HG02981 (cell line): ENCODE data around the gene RPS6KB2.
"Not testable (repeated sequence)": the region's sequence is repeated elsewhere in the genome, so short reads cannot be mapped to it uniquely, and the experiment has no call there.

Source experiments
- ATAC-seq: cut with Tn5 transposase; IDR thresholded peaks from one replicate; pipeline ENCODE4 v1.9.1; 2021; ENCODE audit warnings: mild to moderate bottlenecking, moderate library complexity; ENCODE audit not compliant: unreplicated experiment

The RPS6KB2 gene

GRCh38 chr11:67465189-67465510 lies 36.9 kb downstream of the RPS6KB2 start:
- no peak for ATAC-seq

GRCh38 chr11:67465530-67465929 lies 37.2 kb downstream of the RPS6KB2 start:
- not testable (repeated sequence) for ATAC-seq

- ATAC-seq = no peak
Observed at GRCh38 chr11:67466367-67466766, 38.1 kb downstream of the RPS6KB2 start.

- no peak for ATAC-seq
Observed at GRCh38 chr11:67466962-67467771, 38.9 kb downstream of the RPS6KB2 start.

DNA sequence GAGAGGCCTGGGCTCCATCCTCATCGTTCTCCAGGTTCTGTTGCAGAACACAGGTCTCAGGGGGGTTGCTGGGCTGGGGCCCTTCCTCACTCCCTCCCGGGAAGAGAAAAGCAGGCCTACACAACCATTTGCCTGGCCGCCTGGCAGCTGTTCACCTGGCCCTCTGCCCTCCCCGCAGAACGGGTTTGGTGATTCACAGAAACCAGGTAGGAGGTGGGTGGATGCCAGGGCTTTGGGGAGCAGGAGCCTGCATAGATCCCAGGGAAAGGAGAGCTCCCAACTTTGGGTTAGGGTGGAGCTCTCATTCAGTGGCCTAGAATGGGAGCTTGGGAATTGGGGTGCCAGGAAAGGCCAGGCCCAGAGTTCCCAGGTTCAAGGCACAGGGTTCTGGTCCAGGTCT lies 39.8 kb downstream of the RPS6KB2 start:
- ATAC-seq = no peak

DNA sequence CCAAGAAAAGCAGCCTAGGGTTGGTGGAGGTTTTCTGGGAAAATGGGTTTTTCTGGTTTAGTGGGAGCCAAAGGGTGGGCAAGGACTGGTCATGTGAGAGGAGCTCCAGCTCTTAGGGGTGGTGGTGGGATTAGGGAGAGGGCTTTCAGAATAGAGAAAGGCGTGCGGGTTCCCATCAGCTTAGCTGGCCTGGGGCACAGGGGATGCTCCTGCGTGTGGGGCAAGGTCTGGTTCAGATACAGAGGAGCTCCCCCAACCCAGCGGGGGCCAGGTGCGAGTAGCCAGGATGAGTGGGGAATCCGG lies 40.1 kb downstream of the RPS6KB2 start:
- no peak for ATAC-seq

GRCh38 chr11:67468759-67469507 lies 40.6 kb downstream of the RPS6KB2 start, which contains the start of gene TMEM134:
Gene TMEM134 (minus strand): TSS chr11:67469251. CDS start chr11:67469192, 59 bp downstream.
- ATAC-seq = peak; percentile 80

GRCh38 chr11:67469508-67469811 lies 41.2 kb downstream of the RPS6KB2 start:
- no peak for ATAC-seq

DNA sequence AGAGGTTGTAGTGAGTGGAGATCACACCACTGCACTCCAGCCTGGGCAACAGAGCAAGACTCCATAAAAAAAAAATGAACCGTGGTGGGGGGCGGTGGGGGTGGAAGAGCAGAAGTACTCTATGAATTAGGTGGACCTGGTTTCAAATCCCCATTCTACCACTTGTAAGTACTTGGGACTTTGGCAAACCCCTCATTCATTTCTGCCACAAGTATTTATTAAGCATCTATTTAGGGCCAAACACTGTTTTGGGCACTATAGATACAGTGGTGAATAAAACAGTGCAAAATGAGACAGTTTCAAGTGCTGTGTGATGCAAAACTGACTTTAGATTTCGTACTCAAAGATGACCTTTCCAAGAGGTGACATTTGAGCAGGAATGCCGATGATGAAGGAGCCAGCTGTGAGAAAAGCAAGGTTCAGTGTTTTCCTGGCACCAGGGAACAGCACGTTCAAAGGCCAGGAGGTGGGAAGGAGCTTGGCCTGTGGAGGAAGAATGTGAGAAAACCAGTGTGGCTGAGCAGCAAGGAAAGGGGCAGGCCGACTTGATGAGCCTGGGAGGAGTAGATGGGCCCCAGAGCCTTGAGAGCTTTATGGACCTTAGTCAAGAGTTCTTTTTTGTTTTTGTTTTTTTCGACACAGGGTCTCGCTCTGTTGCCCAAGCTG lies 42.2 kb downstream of the RPS6KB2 start:
- no peak for ATAC-seq

DNA sequence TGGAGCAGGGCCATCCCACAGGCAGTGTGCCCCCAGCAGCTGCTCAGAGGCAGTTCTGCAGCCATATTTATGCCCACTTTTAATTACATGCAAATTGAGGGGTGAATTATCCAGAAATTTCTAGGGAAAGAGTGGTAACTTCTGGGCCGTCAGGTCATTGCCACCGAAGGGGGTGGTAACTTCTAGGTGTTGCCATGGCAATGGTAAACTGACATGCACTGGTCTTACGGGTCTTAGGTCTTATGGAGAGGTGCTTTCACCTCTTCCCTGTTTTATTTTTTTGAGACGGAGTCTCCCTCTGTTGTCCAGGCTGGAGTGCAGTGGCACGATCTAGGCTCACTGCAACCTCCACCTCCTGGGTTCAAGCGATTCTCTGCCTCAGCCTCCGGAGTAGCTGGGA lies 44.6 kb downstream of the RPS6KB2 start:
- no peak for ATAC-seq

- ATAC-seq = not testable (repeated sequence)
Observed at GRCh38 chr11:67476692-67477091, 48.4 kb downstream of the RPS6KB2 start.

GRCh38 chr11:67477344-67478050 lies 49.2 kb downstream of the RPS6KB2 start:
- not testable (repeated sequence) for ATAC-seq

DNA sequence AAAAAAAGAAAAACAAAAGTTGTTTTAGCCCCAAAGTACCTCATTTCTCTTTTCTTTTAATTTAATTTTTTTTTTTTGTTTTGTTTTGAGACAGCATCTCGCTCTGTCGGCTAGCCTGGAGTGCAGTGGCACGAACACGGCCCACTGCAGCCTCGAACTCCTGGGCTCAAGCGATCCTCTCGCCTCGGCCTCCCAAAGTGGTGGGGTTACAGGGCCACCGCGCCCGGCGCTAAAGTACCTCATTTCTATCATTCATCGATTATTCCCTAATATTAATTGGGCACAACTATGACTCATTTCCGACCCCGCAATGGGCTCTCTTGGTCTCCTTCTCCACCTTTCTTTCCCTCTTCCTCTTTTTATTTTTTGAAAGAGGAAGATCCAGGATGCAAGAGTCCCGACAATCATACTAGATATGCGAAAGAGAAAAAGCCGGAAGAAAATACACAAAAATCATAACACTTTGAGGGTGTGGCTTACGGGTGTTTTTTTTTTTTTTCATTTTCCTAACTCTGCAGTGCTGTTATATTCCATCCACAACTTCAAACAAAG lies 54.1 kb downstream of the RPS6KB2 start:
- no peak for ATAC-seq

GRCh38 chr11:67482827-67483798 lies 54.8 kb downstream of the RPS6KB2 start, which contains the start of gene AIP:
Gene AIP (plus strand): TSS chr11:67483026. CDS start chr11:67483159, 133 bp downstream.
- ATAC-seq = peak; percentile 71

- no peak for ATAC-seq
Observed at GRCh38 chr11:67483831-67484665, 55.8 kb downstream of the RPS6KB2 start.

GRCh38 chr11:67484847-67485311 lies 56.6 kb downstream of the RPS6KB2 start:
- ATAC-seq = no peak
